Measurements from ENCODE around the gene ZFYVE21.

Gene ZFYVE21

GRCh38 chr14:103692159-103692558, 23.5 kb upstream of the ZFYVE21 start:
- TF ChIP-seq CTCF (IDR thresholded peaks at IDR 0.05; ENCODE audit: control insufficient read depth, extremely low read depth, insufficient read depth): no peak
- no peak for DNase-seq (ENCODE audit: low read depth)
- H3K4me3 ChIP-seq (ENCODE audit: low read depth, low read length): no peak overlapping the region

GRCh38 chr14:103692871-103693270, 22.7 kb upstream of the ZFYVE21 start:
- no peak for TF ChIP-seq CTCF (IDR thresholded peaks at IDR 0.05; ENCODE audit: control insufficient read depth, extremely low read depth, insufficient read depth)
- no peak overlapping the region for H3K4me3 ChIP-seq (ENCODE audit: low read depth, low read length)
- DNase-seq (ENCODE audit: low read depth): no peak

GRCh38 chr14:103693515-103693914, 22.1 kb upstream of the ZFYVE21 start:
- peak; percentile 86 for DNase-seq (ENCODE audit: low read depth)
- TF ChIP-seq CTCF (IDR thresholded peaks at IDR 0.05; ENCODE audit: control insufficient read depth, extremely low read depth, insufficient read depth): no peak
- H3K4me3 ChIP-seq (ENCODE audit: low read depth, low read length): no peak overlapping the region

GRCh38 chr14:103694572-103695026, 21.0 kb upstream of the ZFYVE21 start:
- no peak for TF ChIP-seq CTCF (IDR thresholded peaks at IDR 0.05; ENCODE audit: control insufficient read depth, extremely low read depth, insufficient read depth)
- H3K4me3 ChIP-seq (ENCODE audit: low read depth, low read length): no peak overlapping the region
- DNase-seq (ENCODE audit: low read depth): no peak

- H3K4me3 ChIP-seq (ENCODE audit: low read depth, low read length): no peak overlapping the region
- DNase-seq (ENCODE audit: low read depth): no peak
- no peak for TF ChIP-seq CTCF (IDR thresholded peaks at IDR 0.05; ENCODE audit: control insufficient read depth, extremely low read depth, insufficient read depth)
Measured at GRCh38 chr14:103695296-103696069, 20.1 kb upstream of the ZFYVE21 start.

GRCh38 chr14:103696070-103696402, 19.6 kb upstream of the ZFYVE21 start:
- H3K4me3 ChIP-seq (ENCODE audit: low read depth, low read length): no peak overlapping the region
- no peak for TF ChIP-seq CTCF (IDR thresholded peaks at IDR 0.05; ENCODE audit: control insufficient read depth, extremely low read depth, insufficient read depth)
- no peak for DNase-seq (ENCODE audit: low read depth)
